NK-92 treated with Interleukin-12 subunit alpha and Interleukin-12 subunit beta, amount 100 ng/mL, for 24 hours (cell line): ENCODE data around the gene ASCC2.
A peak's percentile ranks its signal among the peaks of the same experiment; 100 is the strongest.
"Not testable (repeated sequence)": the region's sequence is repeated elsewhere in the genome, so short reads cannot be mapped to it uniquely, and the experiment has no call there.

Source experiments
- DNase-seq: peaks from one replicate; lab custom pipeline; 2025; lab: John Stamatoyannopoulos, UW

ASCC2 gene

GRCh38 chr22:29837741-29838598 lies at the start of gene ASCC2:
ASCC2 (minus strand) TSS chr22:29838274; CDS start chr22:29832325, 5,949 bp downstream.
- DNase-seq = peak; percentile 96

- no peak for DNase-seq
Measured at GRCh38 chr22:29887358-29887757, 49.3 kb upstream of the ASCC2 start.

GRCh38 chr22:29886596-29886995 lies 48.5 kb upstream of the ASCC2 start:
- no peak for DNase-seq

GRCh38 chr22:29885610-29886009 lies 47.5 kb upstream of the ASCC2 start:
- DNase-seq = no peak

GRCh38 chr22:29883775-29884097 lies 45.7 kb upstream of the ASCC2 start:
- DNase-seq = no peak

GRCh38 chr22:29883045-29883774 lies 45.1 kb upstream of the ASCC2 start, which contains the start of gene MTMR3:
MTMR3 (plus strand) TSS chr22:29883174; CDS start chr22:29971060, 87,886 bp downstream.
- DNase-seq = peak; percentile 77

- DNase-seq = no peak
Measured at GRCh38 chr22:29882716-29883044, 44.6 kb upstream of the ASCC2 start.

GRCh38 chr22:29879753-29880152 lies 41.7 kb upstream of the ASCC2 start:
- no peak for DNase-seq

GRCh38 chr22:29877620-29878019 lies 39.5 kb upstream of the ASCC2 start:
- DNase-seq = no peak

- no peak for DNase-seq
Measured at GRCh38 chr22:29873943-29874342, 35.9 kb upstream of the ASCC2 start.

- no peak for DNase-seq
Measured at GRCh38 chr22:29872989-29873388, 34.9 kb upstream of the ASCC2 start.

- DNase-seq = no peak
Measured at GRCh38 chr22:29872144-29872893, 34.2 kb upstream of the ASCC2 start.

- no peak for DNase-seq
Measured at GRCh38 chr22:29871684-29872083, 33.6 kb upstream of the ASCC2 start.

GRCh38 chr22:29870574-29870973 lies 32.5 kb upstream of the ASCC2 start:
- DNase-seq = no peak

GRCh38 chr22:29867851-29868250 lies 29.8 kb upstream of the ASCC2 start:
- no peak for DNase-seq

- DNase-seq = no peak
Measured at GRCh38 chr22:29867260-29867659, 29.2 kb upstream of the ASCC2 start.

GRCh38 chr22:29865572-29865971 lies 27.5 kb upstream of the ASCC2 start:
- DNase-seq = not testable (repeated sequence)

GRCh38 chr22:29861672-29862297 lies 23.7 kb upstream of the ASCC2 start:
- no peak for DNase-seq

- DNase-seq = no peak
Measured at GRCh38 chr22:29860006-29860766, 22.1 kb upstream of the ASCC2 start.

- DNase-seq = not testable (repeated sequence)
Measured at GRCh38 chr22:29859030-29859429, 21.0 kb upstream of the ASCC2 start.

GRCh38 chr22:29856496-29856895 lies 18.4 kb upstream of the ASCC2 start:
- no peak for DNase-seq
